SW 1271 (cell line): ENCODE data around the gene PPAN.

Source experiments
- DNase-seq, 2 experiments: peaks; one replicate each; lab custom pipeline; 2025; lab: John Stamatoyannopoulos, UW

The PPAN gene

DNA sequence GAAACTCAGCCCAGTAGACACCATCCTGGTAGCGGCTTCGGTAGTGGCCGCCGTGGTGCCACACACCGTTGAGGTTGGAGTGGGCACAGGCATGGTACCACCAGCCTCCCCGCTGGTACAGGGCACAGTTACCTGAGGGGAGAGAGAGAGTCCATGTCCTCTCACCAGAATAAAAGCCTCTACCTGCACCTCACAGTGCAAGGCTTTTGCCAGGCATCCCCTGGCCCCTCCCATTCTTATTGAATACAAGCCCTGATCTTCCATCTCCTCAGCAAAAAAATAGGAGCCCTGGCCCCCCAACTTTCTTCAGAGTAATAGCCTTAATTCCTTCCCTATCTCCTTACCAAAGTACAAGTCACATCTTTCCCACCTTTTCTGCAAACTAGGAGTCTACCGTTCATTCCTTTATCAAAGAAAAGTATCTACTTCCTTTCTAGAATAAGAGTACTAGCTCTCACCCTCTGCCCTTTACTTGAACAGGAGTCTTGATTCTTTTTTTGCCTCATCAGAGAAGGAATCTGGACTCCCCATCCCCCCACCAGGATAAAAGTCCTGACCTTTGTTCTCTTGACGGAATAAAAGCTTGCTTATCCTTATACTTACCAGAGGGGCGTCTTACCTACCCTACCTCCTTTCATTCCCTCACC lies 13.4 kb upstream of the PPAN start:
- no peak for DNase-seq

DNA sequence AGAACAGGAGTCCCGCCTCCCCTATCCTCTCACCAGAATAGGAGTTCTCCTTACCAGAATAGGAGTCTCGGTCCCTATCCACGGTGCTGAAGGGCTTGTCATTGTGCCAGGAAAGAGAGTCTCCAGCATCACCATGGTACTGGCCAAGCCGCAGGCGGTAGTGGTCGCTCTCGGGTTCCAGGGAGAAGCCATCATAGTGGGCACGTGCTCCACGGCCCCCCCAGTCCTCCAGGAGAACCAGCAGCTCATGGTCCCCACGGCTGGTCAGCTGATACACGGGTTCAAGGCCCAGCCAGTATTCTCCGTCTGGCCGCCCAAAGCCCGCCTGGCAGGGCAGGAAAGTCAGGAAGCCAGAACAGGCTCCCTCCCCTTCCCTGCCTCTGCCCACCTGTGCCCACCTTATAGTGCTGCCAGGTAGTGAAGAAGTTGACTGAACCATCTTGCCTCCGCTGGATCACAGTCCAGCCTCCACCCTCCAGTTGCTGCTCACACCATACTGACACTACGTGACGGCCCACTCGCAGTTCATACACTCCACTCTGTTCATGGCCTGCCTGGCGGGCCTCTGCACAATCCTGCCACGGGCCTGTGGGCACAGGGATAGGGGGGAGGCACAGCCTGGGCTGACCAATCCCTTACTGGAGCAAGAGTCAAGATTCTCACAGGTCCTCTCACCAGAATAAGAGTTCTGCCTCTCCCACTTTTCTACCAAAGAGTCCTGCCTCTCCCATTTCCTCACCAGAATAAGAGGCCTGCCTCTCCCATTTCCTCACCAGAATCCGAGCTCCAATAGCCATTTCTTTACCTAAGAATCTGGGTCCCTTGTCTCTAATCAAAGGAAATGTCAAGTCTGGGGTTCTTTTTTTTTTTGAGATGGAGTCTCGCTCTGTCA lies 12.6 kb upstream of the PPAN start:
- DNase-seq: no peak

DNA sequence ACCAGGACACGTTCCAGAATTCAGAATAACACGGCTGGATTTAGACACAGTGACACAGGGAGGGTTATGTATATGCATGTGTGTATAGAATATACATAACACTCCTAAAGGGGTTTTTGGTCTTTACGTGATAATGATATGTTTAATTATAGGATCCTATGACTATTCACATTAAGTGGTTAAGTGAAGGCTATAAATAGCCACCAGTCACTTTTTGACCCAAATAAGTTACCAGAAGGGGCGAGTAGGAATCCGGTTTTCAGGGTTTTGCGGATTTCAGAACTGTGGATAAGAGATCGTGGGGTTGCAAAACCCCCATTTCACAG lies 10.6 kb upstream of the PPAN start:
- no peak for DNase-seq

DNA sequence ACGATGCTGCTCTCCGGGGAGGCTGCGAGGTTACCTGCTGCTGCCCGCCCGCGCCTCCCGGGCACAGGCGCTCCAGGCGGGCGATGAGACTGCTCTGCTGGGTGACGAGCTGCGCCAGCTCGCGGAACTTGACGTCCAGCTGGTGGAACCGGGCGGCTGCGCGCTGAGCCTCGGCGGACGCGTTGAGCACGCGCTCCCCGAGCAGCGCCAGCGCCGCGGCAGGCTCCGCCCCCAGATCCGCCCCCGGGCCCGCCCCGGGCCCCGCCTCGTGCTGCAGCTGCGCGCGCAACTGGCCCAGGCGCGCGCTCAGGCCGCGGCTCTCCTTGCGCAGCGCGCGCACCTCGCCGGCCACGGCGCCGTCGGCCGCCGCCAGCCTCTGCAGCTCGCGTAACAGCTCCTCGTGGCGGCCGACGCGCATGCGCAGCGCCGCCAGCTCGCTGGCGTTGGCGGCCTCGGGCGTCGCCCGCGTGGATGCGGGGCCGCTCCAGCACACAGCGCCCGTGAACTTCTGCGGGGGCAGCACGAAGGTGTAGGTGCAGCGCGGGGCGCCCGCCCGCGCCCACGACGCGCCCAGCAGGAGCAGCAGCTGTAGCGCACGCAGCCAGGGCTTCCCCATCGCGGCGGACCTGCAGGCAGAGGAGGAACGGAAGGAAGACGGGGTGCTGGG lies 10.1 kb upstream of the PPAN start:
- peak; percentile 60 to 76 for DNase-seq

DNA sequence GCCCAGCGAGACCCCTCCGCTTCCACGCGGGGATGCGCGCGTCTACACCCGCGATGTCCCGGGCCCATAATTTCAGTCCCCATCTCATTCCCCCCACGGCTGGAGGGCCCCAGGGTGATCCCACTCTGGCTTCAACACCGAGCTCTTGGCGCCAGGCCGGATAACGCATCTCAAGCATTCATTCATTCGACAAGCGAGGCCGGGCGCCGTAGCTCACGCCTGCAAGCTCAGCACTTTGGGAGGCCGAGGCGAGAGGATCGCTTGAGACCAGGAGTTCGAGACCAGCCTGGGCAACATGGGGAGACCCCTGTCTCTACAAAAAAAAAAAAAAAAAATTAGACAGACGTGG lies 9.6 kb upstream of the PPAN start:
- DNase-seq: no peak

DNA sequence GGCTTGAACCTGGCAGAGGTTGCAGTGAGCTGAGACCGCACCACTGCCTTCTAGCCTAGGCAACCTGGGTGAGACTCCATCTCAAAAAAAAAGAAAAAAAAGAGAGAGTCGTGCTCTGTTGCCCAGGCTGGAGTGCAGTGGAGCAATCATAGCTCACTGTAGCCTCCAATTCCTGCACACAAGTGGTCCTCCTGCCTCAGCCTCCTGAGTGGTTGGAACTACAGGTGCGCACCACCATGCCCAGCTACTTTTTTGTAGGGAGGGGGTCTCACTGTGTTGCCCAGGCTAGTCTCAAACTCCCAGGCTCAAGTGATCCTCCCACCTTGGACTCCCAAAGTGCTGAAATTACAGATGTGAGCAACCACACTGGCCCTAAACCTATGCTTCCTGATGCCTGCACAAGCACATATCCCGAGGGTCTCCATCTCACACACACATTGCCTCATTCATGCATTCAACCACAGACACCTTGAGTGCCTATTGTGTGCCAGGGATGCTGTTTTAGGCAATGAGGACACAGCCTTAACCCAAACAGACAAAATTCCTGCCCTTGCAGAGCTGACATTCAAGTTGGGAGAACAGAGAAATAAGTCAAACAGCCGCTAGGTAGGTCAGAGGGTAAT lies 5.9 kb upstream of the PPAN start:
- DNase-seq: no peak

DNA sequence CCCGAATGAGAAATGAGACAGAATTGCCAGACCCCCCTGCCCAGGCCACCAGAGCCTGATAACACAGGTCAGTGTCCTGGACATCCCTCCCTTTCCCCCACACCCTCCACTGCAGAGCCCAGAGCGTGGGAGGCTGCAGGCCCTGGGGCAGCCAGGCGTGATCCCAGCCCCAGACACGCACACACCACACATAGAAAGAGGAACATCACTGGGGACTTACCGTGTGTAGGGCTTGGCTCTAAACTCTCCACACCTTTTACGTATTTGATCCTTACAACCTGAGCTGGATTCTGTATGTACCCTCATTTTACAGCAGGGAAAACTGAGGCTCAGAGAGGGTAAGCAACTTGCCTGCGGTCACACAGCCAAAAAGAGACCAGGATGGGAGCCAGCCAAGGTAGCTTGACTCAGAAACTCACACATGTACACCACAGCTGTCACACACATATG lies 3.4 kb upstream of the PPAN start:
- DNase-seq: no peak

DNA sequence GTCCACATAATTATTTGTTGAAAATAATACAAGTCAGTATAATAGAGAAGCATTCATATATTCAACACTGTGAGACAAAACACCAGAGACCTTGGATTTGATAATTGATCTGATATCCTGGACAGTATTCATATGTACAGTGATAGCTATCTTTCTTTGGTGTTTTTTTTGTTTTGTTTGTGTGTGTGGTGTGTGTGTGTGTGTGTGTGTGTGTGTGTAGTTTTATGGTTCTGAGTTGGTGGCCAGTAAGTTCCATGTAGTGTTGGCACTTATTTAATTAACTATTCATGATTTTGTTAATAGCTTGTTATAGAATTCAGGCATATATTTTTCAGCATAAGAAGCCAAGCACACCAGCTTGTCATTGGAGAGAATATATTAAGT lies 2.0 kb upstream of the PPAN start:
- DNase-seq: no peak

DNA sequence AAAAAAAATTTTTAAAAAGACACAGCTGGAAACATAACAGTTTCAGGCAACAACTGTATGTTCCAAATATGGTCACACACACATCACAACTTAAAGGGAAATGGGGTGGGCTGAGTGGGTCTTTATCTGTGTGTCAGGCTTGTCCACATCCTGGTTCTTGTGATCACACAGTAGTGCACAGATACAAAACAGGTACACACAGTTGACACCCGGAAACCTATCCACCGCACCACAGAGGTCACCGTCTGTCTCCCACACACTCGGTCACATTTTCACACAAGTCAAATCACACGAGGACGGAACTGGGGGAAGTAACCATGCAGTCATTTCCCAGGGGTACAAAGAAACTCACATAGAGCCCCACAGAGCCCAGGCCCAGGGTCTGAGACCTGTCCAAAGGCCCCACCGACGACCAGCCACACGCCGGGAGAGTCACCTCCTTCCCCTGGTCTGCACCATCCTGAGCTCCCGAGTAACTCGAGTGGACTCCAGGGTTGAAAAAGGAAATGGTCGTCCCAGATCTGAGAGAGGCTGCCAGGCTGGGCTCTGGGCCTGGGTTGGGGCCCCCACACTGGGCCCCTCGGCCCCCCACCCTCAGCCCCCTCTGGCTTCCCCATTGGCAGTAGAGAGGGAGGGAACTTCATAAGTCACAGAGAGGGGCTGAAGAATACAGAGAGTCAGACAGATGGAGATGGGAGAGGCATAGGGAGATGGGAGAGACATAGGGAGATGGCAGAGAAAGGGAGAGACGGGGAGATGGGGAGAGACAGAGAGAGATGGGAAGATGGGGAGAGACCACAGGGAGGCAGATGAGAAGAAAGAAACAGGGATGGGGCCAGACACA lies 1.3 kb upstream of the PPAN start:
- no peak for DNase-seq

DNA sequence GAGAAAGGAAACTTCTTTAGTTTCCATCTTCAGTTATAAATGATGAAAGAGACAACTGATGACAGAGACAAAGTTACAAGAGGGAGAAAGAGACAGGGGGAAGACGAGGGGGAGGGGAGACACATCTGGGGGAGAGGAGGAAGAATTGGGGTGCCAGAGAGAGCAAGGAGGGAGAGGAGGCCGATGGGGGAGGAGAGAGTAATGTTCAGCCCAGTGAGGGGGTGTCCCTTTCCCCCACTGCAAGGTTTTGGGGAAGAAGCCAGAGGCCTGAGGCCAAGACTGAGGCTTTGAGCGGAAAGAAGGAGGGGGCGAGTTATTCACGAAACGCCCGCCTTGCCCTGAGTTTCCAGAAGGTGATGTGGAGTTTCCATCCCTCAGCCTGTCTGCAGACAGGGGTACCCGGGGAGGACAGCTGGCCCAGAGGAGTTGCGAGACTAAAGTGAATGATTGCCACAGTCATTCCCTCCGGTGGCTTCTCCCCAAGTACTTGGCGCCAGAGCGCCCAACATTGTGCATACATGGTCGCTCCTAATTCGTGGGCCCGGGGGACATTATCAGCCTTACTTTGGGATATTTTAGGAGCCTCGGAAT lies 558 bp upstream of the PPAN start:
- no peak for DNase-seq

DNA sequence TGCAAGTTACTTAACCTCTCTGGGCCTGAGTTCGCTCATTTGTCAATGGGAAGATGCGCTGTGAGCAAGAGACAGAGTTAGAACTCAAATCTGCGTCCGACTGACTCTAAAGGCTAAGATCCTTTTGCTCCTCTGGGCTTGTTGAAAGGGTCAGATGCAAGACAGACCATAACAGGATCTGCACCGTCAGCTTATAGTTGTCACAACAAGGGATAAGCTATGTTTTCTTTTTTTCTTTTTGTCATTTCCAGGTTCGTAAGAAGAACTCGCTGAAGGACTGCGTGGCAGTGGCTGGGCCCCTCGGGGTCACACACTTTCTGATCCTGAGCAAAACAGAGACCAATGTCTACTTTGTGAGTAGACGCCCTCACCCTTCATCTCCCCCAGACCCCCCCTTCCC lies 1.1 kb downstream of the PPAN start:
- DNase-seq: no peak

DNA sequence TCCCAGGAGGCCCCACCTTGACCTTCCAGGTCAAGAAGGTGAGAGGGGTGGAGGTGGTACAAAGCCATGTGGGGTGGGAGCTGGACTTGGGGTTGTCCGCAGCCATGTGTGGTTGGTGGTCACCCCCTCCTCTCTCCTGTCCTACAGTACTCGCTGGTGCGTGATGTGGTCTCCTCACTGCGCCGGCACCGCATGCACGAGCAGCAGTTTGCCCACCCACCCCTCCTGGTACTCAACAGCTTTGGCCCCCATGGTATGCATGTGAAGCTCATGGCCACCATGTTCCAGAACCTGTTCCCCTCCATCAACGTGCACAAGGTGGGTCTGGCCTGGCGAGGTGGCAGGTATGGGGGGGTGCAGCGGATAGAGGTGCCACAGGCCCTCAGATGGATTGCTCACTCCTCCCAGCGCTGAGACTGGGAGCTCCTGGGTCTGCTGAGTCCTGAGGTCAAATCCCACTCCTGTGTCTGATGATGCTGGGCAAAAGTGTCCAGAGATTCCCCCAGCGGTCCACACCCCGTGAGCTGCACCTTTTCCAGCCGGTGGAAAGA lies 1.7 kb downstream of the PPAN start:
- DNase-seq: no peak

DNA sequence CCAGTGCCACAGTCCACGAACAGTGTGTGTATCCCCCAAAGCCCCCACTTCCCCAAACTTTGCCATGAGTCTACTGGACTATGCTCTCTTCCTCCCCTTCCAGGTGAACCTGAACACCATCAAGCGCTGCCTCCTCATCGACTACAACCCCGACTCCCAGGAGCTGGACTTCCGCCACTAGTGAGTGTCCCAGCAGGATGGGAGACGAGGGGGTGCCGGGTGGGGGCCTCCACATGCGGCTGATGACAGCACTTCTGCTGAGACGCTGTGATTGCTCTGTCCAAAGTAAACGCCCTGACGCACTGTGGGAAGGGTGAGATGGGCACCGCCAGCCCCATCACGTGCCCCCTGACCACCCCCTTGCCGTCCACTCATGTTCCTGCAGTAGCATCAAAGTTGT lies 3.4 kb downstream of the PPAN start:
- DNase-seq: no peak

DNA sequence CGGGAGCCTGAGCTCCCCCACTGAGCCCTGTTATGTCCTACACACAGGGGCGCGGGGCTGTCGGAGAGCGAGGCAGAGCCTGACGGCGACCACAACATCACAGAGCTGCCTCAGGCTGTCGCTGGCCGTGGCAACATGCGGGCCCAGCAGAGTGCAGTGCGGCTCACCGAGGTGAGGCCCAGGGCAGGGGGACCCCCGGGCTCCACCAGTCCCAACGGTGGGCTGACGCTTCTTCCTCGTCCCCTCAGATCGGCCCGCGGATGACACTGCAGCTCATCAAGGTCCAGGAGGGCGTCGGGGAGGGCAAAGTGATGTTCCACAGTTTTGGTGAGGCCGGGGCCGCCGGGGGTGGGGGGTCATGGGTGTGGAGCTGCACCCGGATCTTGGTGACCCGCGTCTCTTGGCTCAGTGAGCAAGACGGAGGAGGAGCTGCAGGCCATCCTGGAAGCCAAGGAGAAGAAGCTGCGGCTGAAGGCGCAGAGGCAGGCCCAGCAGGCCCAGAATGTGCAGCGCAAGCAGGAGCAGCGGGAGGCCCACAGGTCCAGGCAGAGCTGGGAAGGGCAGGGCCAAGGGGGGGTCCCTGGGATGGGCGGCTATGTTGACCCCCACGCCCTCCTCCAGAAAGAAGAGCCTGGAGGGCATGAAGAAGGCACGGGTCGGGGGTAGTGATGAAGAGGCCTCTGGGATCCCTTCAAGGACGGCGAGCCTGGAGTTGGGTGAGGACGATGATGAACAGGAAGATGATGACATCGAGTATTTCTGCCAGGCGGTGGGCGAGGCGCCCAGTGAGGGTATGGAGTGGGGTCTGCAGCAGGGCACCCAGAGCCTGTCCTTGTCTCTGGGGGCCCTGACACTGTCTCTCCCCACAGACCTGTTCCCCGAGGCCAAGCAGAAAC lies 4.2 kb downstream of the PPAN start:
- DNase-seq: no peak

DNA sequence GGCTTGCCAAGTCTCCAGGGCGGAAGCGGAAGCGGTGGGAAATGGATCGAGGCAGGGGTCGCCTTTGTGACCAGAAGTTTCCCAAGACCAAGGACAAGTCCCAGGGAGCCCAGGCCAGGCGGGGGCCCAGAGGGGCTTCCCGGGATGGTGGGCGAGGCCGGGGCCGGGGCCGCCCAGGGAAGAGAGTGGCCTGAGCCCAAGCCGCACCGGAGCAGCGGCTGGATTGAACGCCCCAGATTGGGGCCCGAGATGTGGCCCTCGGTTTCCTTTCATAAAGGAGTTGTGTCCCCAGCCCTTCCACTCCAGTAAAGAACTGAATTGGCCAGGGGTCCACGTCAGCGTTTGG lies 4.8 kb downstream of the PPAN start:
- no peak for DNase-seq

DNA sequence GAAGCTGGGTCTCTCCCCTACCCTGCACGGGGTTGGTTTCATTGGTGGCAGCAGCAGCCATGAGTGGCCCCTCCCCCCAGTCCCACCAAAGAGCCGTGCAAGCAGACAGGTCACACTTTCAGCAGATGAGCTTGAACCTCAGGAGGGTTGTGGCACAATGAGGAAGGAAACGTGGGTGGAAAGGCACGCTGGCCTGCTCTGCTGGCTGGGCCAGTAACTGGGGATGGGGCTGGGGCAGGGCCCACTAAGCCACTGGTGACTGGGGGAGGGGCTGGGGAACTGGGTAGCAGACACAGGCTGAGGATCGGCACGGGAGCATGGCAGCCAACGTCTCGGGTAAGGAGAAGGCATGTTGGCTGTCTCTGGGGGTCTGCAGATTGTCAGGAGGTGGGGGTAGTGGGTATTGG lies 5.2 kb downstream of the PPAN start, which contains the start of gene P2RY11:
Gene P2RY11 (plus strand): TSS at position 289 of the 407 bp plus-strand sequence. CDS start 29 bp downstream, at position 318.
- no peak for DNase-seq

DNA sequence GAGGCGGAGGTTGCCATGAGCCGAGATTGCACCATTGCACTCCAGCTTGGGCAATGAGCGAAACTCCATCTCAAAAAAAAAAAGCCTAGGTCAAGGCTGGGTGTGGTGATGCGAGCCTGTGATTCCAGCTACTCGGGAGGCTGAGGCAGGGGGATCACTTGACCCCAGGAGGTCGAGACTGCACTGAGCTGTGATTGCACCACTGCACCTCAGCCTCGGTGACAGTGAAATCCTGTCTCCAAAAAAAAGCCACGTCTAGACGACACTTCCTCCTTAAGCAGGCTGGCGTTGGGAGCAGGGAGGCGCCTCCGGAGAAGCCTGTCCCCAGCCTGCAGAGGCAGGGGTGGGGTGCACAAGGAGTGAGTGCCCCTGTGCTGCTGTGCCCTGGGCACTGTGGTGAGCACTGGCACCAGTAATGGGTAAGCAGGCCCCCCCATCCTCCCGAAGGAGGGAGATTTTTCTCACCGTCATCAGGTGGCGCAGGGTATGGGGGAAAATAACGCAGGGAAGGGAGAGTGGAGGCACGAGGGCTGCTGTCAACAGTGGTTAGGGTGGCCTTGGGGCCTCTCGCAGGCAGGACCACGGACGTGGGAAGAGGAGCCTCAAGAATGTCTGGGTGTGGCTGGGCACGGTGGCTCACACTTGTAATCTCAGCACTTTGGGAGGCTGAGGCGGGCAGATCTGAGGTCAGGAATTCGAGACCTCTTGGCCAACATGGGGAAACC lies 6.0 kb downstream of the PPAN start:
- DNase-seq: no peak

DNA sequence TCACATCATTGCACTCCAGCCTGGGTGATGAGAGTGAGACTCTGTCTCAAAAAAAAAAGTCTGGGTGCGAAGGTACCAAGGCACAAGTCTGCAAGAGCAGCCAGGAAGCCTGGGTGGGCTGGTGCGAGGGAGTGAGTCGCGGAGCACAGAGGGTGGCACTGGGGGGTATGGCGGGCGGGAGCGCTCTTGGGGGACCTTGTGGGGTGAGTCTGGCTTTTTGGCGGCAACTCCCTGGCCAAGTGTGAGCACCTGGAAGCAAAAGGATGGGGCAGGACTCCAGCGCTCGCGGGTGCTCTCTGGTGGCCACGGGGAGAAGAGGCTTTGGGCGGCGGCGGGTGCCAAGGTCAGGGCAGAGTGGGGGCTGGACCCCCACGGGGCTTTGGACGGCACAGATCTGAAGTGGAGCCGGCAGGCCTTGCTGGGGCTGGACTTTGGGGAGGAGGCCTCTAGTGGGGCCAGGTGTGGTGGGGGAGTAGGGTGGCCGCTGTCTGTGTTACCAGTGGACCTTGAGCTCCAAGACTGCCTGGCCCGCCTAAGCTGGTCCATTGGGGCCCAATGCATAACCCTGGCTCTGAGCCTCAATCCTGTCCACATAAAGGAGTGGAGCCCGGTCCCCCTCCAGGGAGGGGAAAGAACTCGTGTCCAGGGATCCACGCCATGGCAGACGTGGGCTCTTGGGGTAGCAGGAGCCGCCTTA lies 6.9 kb downstream of the PPAN start:
- DNase-seq: peak in 1 of 2 experiments; percentile 41

DNA sequence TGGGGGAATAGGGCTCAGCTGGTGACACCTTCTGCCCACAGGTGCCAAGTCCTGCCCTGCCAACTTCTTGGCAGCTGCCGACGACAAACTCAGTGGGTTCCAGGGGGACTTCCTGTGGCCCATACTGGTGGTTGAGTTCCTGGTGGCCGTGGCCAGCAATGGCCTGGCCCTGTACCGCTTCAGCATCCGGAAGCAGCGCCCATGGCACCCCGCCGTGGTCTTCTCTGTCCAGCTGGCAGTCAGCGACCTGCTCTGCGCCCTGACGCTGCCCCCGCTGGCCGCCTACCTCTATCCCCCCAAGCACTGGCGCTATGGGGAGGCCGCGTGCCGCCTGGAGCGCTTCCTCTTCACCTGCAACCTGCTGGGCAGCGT lies 7.4 kb downstream of the PPAN start:
- no peak for DNase-seq
